ENCODE results near the gene ZNF837. TPM values are rescaled to one million over a fixed set of nuclear protein-coding genes. Genes with fewer than 3 reads are reported as not detected.
"Not testable (repeated sequence)": the region's sequence is repeated elsewhere in the genome, so short reads cannot be mapped to it uniquely, and the experiment has no call there.

ZNF837 gene
- 1 to 10 TPM in 8 of 12 donors, under 1 TPM in 3, not detected in 1; 0.65 to 8.8 (median 1.2) TPM for polyA plus RNA-seq (ENCODE audit: insufficient read length in 12 of 12)
- long read RNA-seq, donor 1: 0 reads
- long read RNA-seq, donor 2: 0 reads
- long read RNA-seq, donor 3: 0 reads
- long read RNA-seq, donor 4: 0 reads
- long read RNA-seq, donor 5, partial matches to known transcripts: 0 of 1 reads
- long read RNA-seq, donor 5, other reads (novel, unspliced or antisense): 0 of 1 reads
- long read RNA-seq, donor 6: 0 reads
- long read RNA-seq, donor 7, partial matches to known transcripts: 0 of 1 reads
- long read RNA-seq, donor 7, other reads (novel, unspliced or antisense): 0 of 1 reads
- long read RNA-seq, donor 8: 0 reads
- long read RNA-seq, donor 9: 0 reads
- long read RNA-seq, donor 10: 0 reads
- long read RNA-seq, donor 11, partial matches to known transcripts: 0 of 1 reads
- long read RNA-seq, donor 11, other reads (novel, unspliced or antisense): 0 of 1 reads

DNA sequence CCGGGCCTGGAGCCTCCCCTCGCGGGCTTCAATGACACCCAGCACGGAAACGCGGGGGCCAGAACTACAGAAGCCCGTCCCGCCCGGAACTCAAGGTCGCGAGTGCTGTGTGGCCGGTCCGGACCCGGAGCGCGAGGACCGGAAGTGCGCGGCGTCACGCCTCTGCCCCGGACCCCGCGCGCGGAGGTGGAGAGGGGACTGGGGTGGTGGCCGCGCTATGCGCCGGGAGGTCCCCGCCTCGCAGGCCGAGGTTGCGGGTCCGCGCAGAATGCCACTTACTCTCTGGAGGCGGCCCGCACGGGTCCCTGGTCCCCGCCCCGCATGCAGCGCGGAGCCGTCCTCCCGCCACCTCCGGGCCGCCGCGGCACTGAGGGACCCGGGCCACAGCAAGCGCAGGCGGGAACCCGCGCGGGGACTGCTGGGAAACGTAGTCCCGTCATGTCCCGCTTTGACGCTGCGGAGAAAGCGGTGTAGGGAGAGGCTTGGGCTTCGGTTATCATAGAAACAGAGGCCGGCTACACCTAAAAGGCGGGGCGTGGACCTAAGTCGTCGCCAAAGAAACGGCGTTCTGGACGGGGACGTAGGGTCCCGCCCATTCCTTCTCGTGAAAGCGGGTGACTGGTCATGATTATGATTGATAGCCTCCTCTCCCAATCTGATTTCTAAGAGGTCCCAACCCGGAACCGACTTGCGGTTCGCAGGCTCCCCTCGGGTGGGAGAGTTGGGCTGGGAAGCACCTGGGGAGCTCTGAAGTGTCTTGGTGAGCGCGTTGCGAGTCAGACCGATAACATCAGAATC lies at the start of gene ZNF837:
Gene ZNF837, minus strand, starts transcription at position 369 of the 798 bp plus-strand sequence. CDS start 11,698 bp downstream, outside the sequence.
- peak; percentile 100 for DNase-seq

DNA sequence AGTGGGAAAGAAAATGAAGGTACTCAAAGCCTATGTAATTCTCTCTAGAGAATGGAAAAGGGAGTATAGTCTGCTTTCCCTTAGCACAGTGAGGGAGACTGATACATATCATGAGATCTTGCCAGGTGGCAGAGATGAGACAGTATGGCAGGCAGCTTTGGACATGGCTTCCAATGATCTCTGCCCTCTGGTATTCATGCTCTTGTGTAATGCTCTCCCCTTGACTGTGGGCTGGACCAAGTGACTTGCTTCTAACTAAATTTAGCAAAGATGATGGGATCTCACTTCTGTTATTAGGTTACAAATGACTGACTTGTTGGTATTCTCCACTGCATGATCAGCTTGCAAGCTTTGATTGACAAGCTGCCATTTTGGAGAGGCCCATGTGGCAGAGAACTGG lies 48.9 kb upstream of the ZNF837 start:
- no peak for DNase-seq

GRCh38 chr19:58428617-58429016 lies 47.8 kb upstream of the ZNF837 start:
- DNase-seq: no peak

- no peak for DNase-seq
Observed at GRCh38 chr19:58417071-58417470, 36.2 kb upstream of the ZNF837 start.

DNA sequence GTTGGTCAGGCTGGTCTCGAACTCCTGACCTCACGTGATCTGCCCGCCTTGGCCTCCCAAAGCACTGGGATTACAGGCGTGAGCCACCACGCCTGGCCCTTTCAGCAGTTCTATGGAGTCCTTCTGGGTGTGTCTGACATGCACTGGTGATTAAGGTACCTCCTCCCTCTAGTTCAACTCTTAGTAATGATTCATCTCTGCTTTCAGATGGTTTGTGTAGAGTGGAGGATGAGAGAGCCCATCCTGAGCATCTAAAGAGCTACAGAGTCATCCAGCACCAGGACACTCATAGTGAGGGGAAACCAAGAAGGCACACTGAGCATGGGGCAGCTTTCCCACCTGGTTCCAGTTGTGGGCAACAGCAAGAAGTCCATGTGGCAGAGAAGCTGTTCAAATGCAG lies 35.8 kb upstream of the ZNF837 start:
- no peak for DNase-seq

- DNase-seq: no peak
Observed at GRCh38 chr19:58409010-58409790, 28.4 kb upstream of the ZNF837 start.

- DNase-seq: peak; percentile 94
Observed at GRCh38 chr19:58408152-58409009, 27.6 kb upstream of the ZNF837 start, which contains the start of gene ZNF584. TSS of gene ZNF584 (plus strand) at chr19:58408649. CDS start at chr19:58409148, 499 bp downstream.

DNA sequence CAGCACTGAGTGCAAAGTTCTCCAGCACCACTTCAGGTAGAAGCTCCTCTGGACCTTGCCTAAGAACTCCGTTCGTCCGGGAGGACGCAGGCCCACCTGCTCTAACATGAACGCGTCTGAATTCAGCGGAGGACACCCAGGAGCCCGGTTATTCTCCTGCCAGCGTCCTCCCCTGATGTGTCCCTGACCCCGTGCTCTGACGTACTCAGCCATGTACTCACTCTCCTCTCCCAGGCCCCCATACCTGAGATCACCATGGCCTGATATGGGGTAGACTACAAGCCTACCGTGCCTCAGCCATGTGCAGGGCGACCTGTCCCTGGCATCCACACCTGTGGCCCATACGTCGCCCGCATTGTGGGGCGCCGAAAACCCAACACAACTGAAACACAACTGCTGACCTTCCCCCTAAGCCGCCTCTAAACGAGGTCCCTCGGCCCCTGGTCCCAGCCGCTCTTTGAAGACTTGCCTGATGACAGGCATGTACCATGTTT lies 26.9 kb upstream of the ZNF837 start:
- no peak for DNase-seq

DNA sequence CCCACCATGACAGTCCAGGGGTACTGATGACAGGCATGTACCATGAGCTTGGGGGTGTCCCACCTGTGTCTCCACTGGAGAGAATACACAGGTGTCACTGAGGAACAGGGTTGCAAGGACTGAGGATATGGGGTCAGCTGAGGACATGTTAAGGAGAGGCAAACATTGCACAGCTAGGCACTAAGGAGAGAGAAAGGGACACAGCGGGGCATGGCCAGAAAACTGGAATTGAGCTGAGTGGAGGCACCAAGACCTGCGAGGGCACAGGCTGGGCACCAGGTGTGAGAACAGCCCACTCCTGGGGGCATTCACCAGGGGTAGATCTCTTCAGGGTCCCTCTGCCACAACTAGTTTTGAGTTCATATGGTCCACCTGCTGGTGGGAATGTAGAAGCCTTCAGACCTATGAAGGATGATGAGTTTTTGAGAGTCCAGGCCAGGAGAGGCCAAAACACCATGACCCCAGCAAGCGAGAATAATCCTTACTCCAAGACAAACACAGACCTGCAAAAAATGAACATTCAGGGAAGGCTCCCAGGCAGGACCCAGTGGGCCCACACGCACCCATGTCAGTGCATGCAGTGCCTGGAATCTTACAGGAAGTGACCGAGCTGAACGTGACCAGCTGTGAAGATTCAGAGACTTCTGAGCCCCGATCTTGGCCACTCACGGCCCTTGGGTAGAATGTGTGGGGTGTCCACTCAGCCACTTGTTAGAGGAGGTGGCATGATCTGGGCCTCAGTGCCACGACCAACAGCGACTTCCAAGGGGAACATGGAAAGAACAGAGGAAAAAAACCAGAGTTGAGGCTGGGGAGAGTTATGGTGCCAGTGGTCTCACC lies 26.2 kb upstream of the ZNF837 start:
- DNase-seq: no peak

DNA sequence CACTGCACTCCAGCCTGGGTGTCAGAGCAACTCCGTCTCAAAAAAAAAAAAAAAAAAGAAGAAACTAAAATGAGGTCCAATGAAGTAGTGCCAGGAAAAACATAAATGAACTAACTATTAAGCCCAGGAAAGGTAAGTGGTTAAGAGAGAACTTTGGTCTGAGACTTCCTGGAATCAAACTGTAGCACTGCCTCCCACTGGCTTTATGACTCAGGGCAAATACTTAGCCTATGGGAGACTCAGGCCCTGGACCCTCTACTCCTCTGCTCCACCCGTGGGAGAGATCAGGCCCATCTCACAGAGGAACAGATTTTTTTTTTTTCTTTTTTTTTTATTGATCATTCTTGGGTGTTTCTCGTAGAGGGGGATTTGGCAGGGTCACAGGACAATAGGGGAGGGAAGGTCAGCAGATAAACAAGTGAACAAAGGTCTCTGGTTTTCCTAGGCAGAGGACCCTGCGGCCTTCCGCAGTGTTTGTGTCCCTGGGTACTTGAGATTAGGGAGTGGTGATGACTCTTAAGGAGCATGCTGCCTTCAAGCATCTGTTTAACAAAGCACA lies 23.2 kb upstream of the ZNF837 start:
- not testable (repeated sequence) for DNase-seq

DNA sequence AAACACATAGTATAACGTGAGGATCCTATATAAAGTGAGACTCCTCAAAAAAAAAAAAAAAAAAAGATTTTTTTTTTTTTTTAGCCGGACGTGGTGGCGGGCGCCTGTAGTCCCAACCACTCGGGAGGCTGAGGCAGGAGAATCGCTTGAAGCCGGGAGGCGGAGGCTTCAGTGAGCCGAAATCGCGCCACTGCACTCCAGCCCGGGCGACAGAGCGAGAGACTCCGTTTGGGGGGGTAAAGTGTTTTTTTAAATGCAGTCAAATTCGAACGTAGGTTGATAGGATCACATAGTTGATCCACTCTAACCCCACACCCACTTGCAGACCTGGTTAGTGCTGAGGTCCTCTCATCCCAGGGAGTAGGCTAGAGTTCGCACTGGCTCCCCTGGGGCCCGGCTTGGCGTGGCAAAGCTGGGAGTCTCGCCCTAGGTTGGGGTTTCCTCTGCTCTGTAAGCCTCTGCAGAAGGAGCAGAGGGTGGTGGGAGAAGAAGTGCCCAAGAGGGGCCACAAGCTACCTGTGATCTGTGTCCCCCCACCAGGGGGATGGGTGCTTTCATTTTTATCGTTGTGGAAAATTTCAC lies 21.1 kb upstream of the ZNF837 start:
- no peak for DNase-seq

DNA sequence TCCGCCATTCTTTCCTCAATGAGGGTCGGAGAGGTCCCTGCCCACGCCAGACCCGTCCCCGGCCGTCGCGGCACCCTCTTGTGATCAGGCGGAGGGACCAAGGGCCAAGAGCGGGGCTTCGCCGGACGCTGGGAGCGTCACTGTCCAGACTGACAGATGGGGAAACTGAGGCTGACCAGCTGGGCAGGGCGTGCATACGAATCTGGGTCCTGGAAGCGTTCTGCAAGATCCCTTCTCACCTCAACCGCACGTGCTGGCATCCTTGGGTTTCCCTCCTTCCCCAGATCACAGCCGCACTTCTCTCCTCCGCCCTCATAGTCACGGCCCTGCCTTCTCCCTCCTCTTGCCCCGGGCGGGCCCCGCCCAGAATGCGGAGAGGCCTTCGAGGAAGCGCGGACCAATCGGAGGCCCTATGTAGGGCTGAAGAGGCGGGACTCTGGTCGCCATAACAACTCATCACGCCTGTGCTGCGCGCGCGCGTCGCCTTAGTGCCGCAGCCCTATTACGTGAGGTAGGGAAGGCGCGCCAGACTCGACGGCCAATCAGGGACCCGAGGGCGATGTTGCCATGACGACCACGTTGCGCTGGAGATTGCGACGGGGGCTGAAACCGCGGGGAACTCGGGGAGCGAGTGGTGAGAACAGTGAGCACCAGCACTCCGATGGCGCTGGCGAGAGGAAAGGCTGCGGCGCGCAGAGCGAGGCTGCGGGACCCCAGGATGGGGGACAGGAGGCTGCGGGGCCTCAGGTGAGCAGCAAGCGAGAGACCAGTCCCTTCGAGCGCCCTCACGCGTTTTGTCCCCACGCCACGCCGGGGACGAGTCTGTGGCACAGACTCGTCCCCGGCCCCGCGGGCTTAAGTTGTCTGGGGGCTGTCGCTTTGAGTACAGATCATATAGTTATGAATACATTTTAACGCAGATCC lies 20.3 kb upstream of the ZNF837 start:
- peak; percentile 99 for DNase-seq

DNA sequence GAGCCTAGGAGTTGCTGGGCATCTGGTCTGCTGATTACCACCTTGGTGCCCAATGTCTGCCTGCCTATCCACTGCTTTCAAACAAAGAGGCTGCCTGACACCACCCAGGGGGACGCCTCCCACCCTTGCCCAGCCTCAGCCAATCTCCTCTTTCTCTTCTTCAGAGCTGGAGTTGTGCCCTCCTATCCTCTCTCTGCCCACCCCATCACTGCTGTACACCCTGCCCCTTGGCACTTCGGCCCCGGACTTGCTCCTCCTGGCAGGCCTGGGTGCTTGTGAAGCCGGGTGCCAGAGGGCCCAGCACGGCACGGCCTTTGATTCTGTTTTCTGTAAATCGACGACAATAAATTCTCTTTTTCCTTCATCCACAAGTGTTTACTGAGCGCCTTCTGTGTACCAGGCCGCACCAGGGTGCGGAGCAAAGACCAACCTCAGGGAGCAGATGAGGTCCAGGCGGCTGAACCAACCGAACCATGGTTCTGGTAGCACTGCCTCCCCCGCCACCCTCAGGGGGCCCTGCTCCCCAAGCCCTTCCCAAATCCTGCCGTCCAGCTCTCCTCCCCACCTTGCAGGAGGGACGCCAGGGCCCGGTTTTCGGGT lies 19.6 kb upstream of the ZNF837 start:
- DNase-seq: no peak

DNA sequence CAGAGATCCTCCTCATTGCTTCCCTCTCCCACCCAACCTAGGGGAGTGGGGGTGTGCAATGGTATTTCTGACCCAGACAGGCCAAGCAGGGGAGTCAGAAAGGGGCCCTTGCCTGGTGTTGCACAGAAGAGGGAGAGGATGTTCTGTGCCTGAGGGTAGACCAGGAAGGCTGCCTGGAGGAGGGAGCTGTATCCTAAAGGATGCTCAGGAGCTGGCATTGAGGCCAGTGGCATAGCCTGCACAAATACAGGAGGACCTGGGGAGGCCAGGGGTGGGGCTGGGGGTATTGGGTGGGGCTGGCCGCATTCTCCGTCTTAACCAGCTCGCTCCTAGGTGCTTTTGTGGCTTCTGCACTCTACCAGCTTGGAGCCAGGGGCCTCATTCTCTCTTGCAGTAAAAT lies 19.1 kb upstream of the ZNF837 start:
- DNase-seq: no peak

- no peak for DNase-seq
Observed at GRCh38 chr19:58398545-58398944, 17.7 kb upstream of the ZNF837 start.

DNA sequence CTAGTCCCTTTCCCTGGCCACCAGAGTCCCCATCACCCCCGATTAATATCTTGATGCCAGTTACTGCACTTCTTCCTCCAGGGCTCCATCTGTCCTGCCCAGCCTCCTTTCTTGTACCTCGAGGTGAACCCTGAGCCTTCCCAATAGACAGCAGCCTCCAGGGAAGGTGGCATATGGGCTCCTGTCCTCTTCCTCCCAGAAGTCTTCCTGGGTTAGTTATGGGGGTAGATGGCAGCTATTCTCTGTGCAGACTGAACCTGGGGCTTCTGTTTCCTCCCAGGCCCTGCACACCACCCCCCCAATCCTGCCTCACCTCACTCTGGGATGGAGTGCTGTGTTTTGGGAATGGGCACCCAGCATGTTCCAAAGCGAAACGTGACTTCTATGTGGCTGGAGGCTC lies 17.3 kb upstream of the ZNF837 start:
- no peak for DNase-seq

DNA sequence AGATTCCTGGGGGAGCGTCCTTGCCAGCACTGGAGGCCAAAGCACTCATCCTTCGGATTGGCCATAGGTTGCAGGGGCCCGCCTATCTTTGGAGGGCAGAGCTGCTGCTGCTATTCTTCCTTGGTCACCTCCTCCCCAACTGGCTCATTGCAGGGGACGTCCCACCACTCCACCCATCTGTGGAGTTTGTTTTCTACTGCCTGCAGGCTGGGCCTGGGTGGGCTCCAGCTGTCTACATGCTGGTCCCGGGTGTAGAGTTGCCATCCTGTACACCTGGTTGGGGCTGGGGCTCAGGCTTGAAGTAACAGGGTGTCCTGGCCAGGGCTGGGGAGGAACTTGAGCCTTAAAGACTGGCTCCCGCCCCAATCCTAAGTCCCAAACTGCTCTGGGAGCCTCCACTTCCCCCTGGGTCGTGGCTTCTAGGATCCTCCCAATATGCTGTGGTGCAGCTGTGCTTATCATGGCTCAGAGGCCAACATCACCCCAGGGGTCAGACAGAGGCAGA lies 16.8 kb upstream of the ZNF837 start:
- DNase-seq: no peak
